ENCODE results near the gene CRTAC1. TPM values are rescaled to one million over a fixed set of nuclear protein-coding genes. Genes with fewer than 3 reads are reported as not detected.

CRTAC1 gene
- total and polyA plus RNA-seq, 2 experiments from 2014 or later, result 0.30 to 8.0 TPM

- Histone ChIP-seq H3K9me3 (ENCODE audit: low read depth) (no peaks in the 10 kb centered on the region), H3K4me1 (ENCODE audit: low read depth) (no peaks in the 10 kb centered on the region), H3K4me3 (no peak overlapping the region), H3K27ac (no peak overlapping the region), H3K27me3 (peaks cover 10% of the 10 kb centered on the region), H3K36me3 (no peaks in the 10 kb centered on the region)
- no peak for DNase-seq (ENCODE audit: low read depth in 1 of 2, low spot score in 1 of 2)
- TF ChIP-seq CTCF (IDR thresholded peaks at IDR 0.05; ENCODE audit: low read depth, low read length), result no peak
These were observed 10.6 kb downstream of the CRTAC1 start for GRCh38 chr10:98019784-98020183.

- Histone ChIP-seq H3K4me1 (ENCODE audit: low read depth) (no peaks in the 10 kb centered on the region), H3K9me3 (ENCODE audit: low read depth) (no peaks in the 10 kb centered on the region), H3K36me3 (no peaks in the 10 kb centered on the region), H3K27me3 (peaks cover 4% of the 10 kb centered on the region), H3K4me3 (no peak overlapping the region), H3K27ac (no peak overlapping the region)
- no peak for DNase-seq (ENCODE audit: low read depth in 1 of 2, low spot score in 1 of 2)
- no peak for TF ChIP-seq CTCF (IDR thresholded peaks at IDR 0.05; ENCODE audit: low read depth, low read length)
These were observed 13.5 kb downstream of the CRTAC1 start for GRCh38 chr10:98016772-98017475.

GRCh38 chr10:98013776-98014175 lies 16.6 kb downstream of the CRTAC1 start:
- H3K4me1 ChIP-seq (ENCODE audit: low read depth), result no peaks in the 10 kb centered on the region
- no peaks in the 10 kb centered on the region for H3K36me3 ChIP-seq
- no peak for DNase-seq (ENCODE audit: low read depth in 1 of 2, low spot score in 1 of 2)
- no peak for TF ChIP-seq CTCF (IDR thresholded peaks at IDR 0.05; ENCODE audit: low read depth, low read length)
- no peaks in the 10 kb centered on the region for H3K9me3 ChIP-seq (ENCODE audit: low read depth)
- no peak overlapping the region for H3K4me3 ChIP-seq
- peaks cover 4% of the 10 kb centered on the region for H3K27me3 ChIP-seq
- H3K27ac ChIP-seq, result no peak overlapping the region

GRCh38 chr10:98013122-98013521 lies 17.3 kb downstream of the CRTAC1 start:
- Histone ChIP-seq H3K27me3 (peaks cover 4% of the 10 kb centered on the region), H3K36me3 (no peaks in the 10 kb centered on the region), H3K4me3 (no peak overlapping the region), H3K4me1 (ENCODE audit: low read depth) (no peaks in the 10 kb centered on the region), H3K27ac (no peak overlapping the region), H3K9me3 (ENCODE audit: low read depth) (no peaks in the 10 kb centered on the region)
- no peak for TF ChIP-seq CTCF (IDR thresholded peaks at IDR 0.05; ENCODE audit: low read depth, low read length)
- DNase-seq (ENCODE audit: low read depth in 1 of 2, low spot score in 1 of 2), result no peak

- no peak for DNase-seq (ENCODE audit: low read depth in 1 of 2, low spot score in 1 of 2)
- H3K4me1 ChIP-seq (ENCODE audit: low read depth), result no peaks in the 10 kb centered on the region
- no peaks in the 10 kb centered on the region for H3K36me3 ChIP-seq
- H3K27me3 ChIP-seq, result peaks cover 7% of the 10 kb centered on the region
- no peak overlapping the region for H3K4me3 ChIP-seq
- H3K27ac ChIP-seq, result no peak overlapping the region
- H3K9me3 ChIP-seq (ENCODE audit: low read depth), result no peaks in the 10 kb centered on the region
- TF ChIP-seq CTCF (IDR thresholded peaks at IDR 0.05; ENCODE audit: low read depth, low read length), result no peak
These were observed 17.8 kb downstream of the CRTAC1 start for GRCh38 chr10:98012644-98013043.
